Activated naive CD4-positive, alpha-beta T cell treated with anti-CD3 and anti-CD28 coated beads for 36 hours (primary cell): ENCODE results near the gene TLX1. TPM values are rescaled to one million over a fixed set of nuclear protein-coding genes. Genes with fewer than 3 reads are reported as not detected.

Experiments used
- CTCF ChIA-PET: fragments of 350-600 bp; sonication (Branson Sonifier 250); formaldehyde crosslinking; loops from one replicate; lab custom pipeline; 2021; ENCODE audit warnings: antibody characterized with exemption; lab: Charles Lee
- DNase-seq: peaks from one replicate; pipeline ENCODE4 v3.0.0-alpha.2; 2020
- H3K27ac Mint-ChIP-seq: one replicate; pipeline ENCODE4 v1.8.0; 2021; ENCODE audit warnings: mild to moderate bottlenecking, mixed read lengths
- H3K27me3 Mint-ChIP-seq: one replicate; pipeline ENCODE4 v1.8.0; 2021; ENCODE audit warnings: low read depth, mixed read lengths
- H3K36me3 Mint-ChIP-seq: one replicate; pipeline ENCODE4 v1.8.0; 2021; ENCODE audit warnings: low read depth, mixed read lengths
- H3K4me1 Mint-ChIP-seq: one replicate; pipeline ENCODE4 v1.8.0; 2021; ENCODE audit warnings: low read depth, mixed read lengths
- H3K4me3 Mint-ChIP-seq: one replicate; pipeline ENCODE4 v1.8.0; 2021; ENCODE audit warnings: mild to moderate bottlenecking, moderate library complexity, mixed read lengths
- H3K9me3 Mint-ChIP-seq: one replicate; pipeline ENCODE4 v1.8.0; 2021; ENCODE audit warnings: mixed read lengths
- intact Hi-C: fragments of 100-400 bp; cut with micrococcal nuclease; formaldehyde crosslinking; loops from one replicate; pipeline ENCODE4 v1.15.1; 2023
- total RNA-seq, 2 experiments: library from RNA; stranded (reverse); gene quantifications; one replicate each; pipeline ENCODE4 v1.2.3, GENCODE V29; 2021

The TLX1 gene
- total RNA-seq, 2 experiments from 2014 or later: not detected

- Mint-ChIP-seq H3K9me3 (no peaks in the 10 kb centered on the region), H3K4me1 (peaks cover 13% of the 10 kb centered on the region), H3K36me3 (no peaks in the 10 kb centered on the region), H3K27me3 (peaks cover 66% of the 10 kb centered on the region), H3K27ac (no peak overlapping the region), H3K4me3 (no peak overlapping the region)
- no peak for DNase-seq
- CTCF ChIA-PET: interaction anchor here (0.7 to 1.5 kb wide), 3 partner anchors 10 to 339 kb away, joined by 3 to 5 read pairs (median 4); no protein-coding TSS in a partner anchor
- intact Hi-C loops: loop anchor here (5.0 kb wide), 1 partner anchor 408 kb away; no protein-coding TSS in a partner anchor
Measured at GRCh38 chr10:101164020-101164419, 32.9 kb downstream of the TLX1 start.

- Mint-ChIP-seq H3K9me3 (no peaks in the 10 kb centered on the region), H3K27me3 (peaks cover 66% of the 10 kb centered on the region), H3K4me1 (peaks cover 13% of the 10 kb centered on the region), H3K27ac (no peak overlapping the region), H3K4me3 (no peak overlapping the region), H3K36me3 (no peaks in the 10 kb centered on the region)
- CTCF ChIA-PET: interaction anchor here (0.9 to 1.4 kb wide), 3 partner anchors 45 to 404 kb away, joined by 3 to 6 read pairs (median 5); no protein-coding TSS in a partner anchor
- intact Hi-C loops: no loop called here
- DNase-seq: no peak
Measured at GRCh38 chr10:101165736-101166135, 34.6 kb downstream of the TLX1 start.

- H3K27me3 Mint-ChIP-seq: peaks cover 61% of the 10 kb centered on the region
- intact Hi-C loops: no loop called here
- CTCF ChIA-PET: interaction anchor here (0.6 to 1.4 kb wide), 5 partner anchors 15 to 403 kb away, joined by 3 to 6 read pairs (median 3); no protein-coding TSS in a partner anchor
- no peaks in the 10 kb centered on the region for H3K9me3 Mint-ChIP-seq
- H3K27ac Mint-ChIP-seq: no peak overlapping the region
- DNase-seq: no peak
- H3K4me3 Mint-ChIP-seq: no peak overlapping the region
- peaks cover 10% of the 10 kb centered on the region for H3K4me1 Mint-ChIP-seq
- H3K36me3 Mint-ChIP-seq: no peaks in the 10 kb centered on the region
Measured at GRCh38 chr10:101166430-101166829, 35.3 kb downstream of the TLX1 start.

- Mint-ChIP-seq H3K4me3 (no peak overlapping the region), H3K27me3 (peaks cover 48% of the 10 kb centered on the region), H3K36me3 (peaks cover 4% of the 10 kb centered on the region), H3K4me1 (no peaks in the 10 kb centered on the region), H3K9me3 (peaks cover 9% of the 10 kb centered on the region), H3K27ac (no peak overlapping the region)
- DNase-seq: no peak
- CTCF ChIA-PET: interaction anchor here (0.6 to 1.5 kb wide), 3 partner anchors 40 to 121 kb away, joined by 4 to 5 read pairs (median 4); no protein-coding TSS in a partner anchor
- intact Hi-C loops: no loop called here
Measured at GRCh38 chr10:101172741-101173140, 41.6 kb downstream of the TLX1 start.

DNA sequence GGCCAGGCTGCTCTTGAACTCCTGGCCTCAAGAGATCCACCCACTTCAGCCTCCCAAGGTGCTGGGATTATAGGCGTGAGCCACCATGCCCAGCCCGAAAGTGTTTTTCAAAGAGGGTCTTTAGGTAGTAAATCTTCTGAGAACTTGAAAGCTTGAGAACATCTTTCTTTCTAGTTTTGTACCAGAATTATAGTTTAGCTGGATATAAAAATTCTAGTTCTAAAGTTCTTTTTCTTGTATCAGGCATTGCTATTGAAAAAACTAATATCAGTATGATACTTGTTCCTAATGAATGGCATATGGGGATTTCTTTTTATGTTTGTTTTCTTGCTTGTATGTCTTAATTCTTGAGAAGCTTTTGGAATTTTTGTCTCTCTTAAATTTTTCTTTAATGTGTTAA is 43.2 kb downstream of the TLX1 start:
- peaks cover 4% of the 10 kb centered on the region for H3K36me3 Mint-ChIP-seq
- CTCF ChIA-PET: interaction anchor here (0.6 to 1.6 kb wide), 3 partner anchors 10 to 292 kb away, joined by 3 to 4 read pairs (median 3); no protein-coding TSS in a partner anchor
- intact Hi-C loops: no loop called here
- H3K27ac Mint-ChIP-seq: no peak overlapping the region
- peaks cover 45% of the 10 kb centered on the region for H3K27me3 Mint-ChIP-seq
- DNase-seq: no peak
- H3K9me3 Mint-ChIP-seq: peaks cover 9% of the 10 kb centered on the region
- H3K4me3 Mint-ChIP-seq: no peak overlapping the region
- H3K4me1 Mint-ChIP-seq: no peaks in the 10 kb centered on the region

- intact Hi-C loops: no loop called here
- no peak overlapping the region for H3K27ac Mint-ChIP-seq
- H3K4me1 Mint-ChIP-seq: no peaks in the 10 kb centered on the region
- DNase-seq: no peak
- peaks cover 4% of the 10 kb centered on the region for H3K36me3 Mint-ChIP-seq
- CTCF ChIA-PET: no interaction called here
- H3K9me3 Mint-ChIP-seq: peaks cover 9% of the 10 kb centered on the region
- peaks cover 54% of the 10 kb centered on the region for H3K27me3 Mint-ChIP-seq
- no peak overlapping the region for H3K4me3 Mint-ChIP-seq
Measured at GRCh38 chr10:101176577-101176976, 45.5 kb downstream of the TLX1 start.

DNA sequence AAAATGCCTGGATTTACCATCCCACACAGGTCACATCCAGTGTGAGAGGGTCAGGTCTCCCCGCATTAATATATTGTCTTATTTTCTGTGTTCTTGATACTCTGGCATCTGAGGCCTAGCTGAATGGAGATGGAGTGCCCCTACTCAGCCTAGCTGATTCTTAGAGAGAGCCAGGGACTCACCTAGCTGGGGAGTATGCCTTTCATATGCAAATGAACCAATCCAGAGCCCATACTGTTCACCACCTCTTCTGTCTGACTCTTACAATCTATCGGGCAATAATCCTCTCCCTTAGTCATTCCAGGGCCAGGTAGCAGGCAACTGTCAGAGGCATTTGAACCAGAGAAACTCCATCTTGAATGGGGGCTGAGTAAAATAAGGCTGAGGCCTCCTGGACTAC is 51.8 kb downstream of the TLX1 start:
- CTCF ChIA-PET: interaction anchor here (0.8 to 2.4 kb wide), 3 partner anchors 21 to 57 kb away, joined by 3 to 9 read pairs (median 8); no protein-coding TSS in a partner anchor
- Mint-ChIP-seq H3K27ac (no peak overlapping the region), H3K9me3 (no peaks in the 10 kb centered on the region), H3K4me1 (no peaks in the 10 kb centered on the region), H3K4me3 (no peak overlapping the region), H3K36me3 (no peaks in the 10 kb centered on the region), H3K27me3 (peaks cover 16% of the 10 kb centered on the region)
- no peak for DNase-seq
- intact Hi-C loops: no loop called here

DNA sequence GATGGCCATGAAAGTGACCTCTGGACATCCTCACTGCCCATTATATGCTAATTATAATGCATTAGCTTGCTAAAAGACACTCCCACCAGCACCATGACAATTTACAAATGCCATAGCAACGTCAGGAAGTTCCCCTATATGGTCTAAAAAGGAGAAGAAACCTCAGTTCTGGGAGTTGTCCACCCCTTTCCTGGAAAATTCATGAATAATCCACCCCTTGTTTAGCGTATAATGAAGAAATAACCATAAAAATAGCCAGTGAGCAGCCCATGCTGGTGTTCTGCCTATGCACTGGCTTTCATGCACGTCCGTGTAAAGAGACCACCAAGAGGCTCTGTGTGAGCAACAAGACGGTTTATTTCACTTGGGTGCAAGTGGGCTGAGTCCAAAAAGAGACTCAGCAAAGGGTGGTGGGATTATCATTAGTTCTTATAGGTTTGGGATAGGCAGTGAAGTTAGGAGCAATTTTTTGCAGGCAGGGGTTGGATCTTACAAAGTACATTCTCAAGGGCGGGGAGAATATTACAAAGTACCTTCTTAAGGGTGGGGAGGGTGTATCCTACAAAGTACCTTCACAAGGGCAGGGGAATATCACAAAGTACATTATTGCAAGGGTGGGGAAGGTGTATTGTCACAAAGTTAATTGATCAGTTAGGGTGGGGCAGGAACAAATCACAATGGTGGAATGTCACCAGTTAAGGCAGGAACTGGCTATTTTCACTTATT is 52.5 kb downstream of the TLX1 start:
- no peaks in the 10 kb centered on the region for H3K4me1 Mint-ChIP-seq
- CTCF ChIA-PET: no interaction called here
- peaks cover 12% of the 10 kb centered on the region for H3K27me3 Mint-ChIP-seq
- H3K36me3 Mint-ChIP-seq: no peaks in the 10 kb centered on the region
- intact Hi-C loops: no loop called here
- no peak overlapping the region for H3K4me3 Mint-ChIP-seq
- H3K27ac Mint-ChIP-seq: no peak overlapping the region
- DNase-seq: no peak
- no peaks in the 10 kb centered on the region for H3K9me3 Mint-ChIP-seq

Other genes starting within 250 kb of the TLX1 start
- 10 to 100 TPM; 29.3 to 30.3 TPM for gene SLF2, start 218.3 kb upstream of the TLX1 start, total RNA-seq
- gene SEMA4G, start 161.8 kb upstream of the TLX1 start, total RNA-seq: under 1 TPM; 0.48 to 0.59 TPM
- gene MRPL43, start 143.8 kb upstream of the TLX1 start, total RNA-seq: 10 to 100 TPM; 45.0 to 47.3 TPM
- 10 to 100 TPM; 10.4 to 11.4 TPM for gene TWNK, start 143.8 kb upstream of the TLX1 start, total RNA-seq
- gene LZTS2, start 131.5 kb upstream of the TLX1 start, total RNA-seq: 1 to 10 TPM; 8.3 to 8.9 TPM
- gene PDZD7, start 100.2 kb upstream of the TLX1 start, total RNA-seq: under 1 TPM; 0.37 to 0.62 TPM
- 10 to 100 TPM; 15.7 to 17.1 TPM for gene SFXN3, start 100.1 kb upstream of the TLX1 start, total RNA-seq
- gene KAZALD1, start 69.3 kb upstream of the TLX1 start, total RNA-seq: under 1 TPM; 0.52 to 0.62 TPM
- gene LBX1, start 98.2 kb downstream of the TLX1 start, total RNA-seq: not detected
- gene BTRC, start 222.9 kb downstream of the TLX1 start, total RNA-seq: 10 to 100 TPM; 10.9 to 12.7 TPM